ENCODE measurements around the gene ANKRD66.
"Not testable (repeated sequence)": the region's sequence is repeated elsewhere in the genome, so short reads cannot be mapped to it uniquely, and the experiment has no call there.

The ANKRD66 gene

DNA sequence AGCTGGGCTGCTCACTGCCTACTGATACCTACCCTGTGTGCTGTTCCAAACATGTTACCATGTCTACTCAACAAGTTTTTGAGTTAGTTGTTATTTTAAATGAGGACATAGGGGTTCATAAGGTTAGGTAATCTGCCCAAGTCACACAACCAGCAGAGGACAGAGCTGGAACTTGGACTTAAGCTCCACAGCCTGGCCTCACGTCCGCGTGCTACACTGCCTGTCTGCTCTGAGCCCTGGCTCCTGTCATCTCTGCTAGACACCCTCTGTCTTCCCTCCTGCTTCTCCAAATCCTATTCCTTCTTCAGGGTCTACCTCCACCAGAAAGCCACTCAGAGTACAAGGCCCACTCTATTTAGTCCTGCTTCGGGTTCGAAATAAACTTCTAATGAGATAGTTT, 18.2 kb downstream of the ANKRD66 start:
- Histone ChIP-seq H3K79me2 (ENCODE audit: low read length) (no peaks in the 10 kb centered on the region), H3K27me3 (ENCODE audit: low read depth, low read length) (no peaks in the 10 kb centered on the region), H3K9ac (ENCODE audit: low read length) (no peak overlapping the region), H2AFZ (ENCODE audit: low read depth, low read length) (no peak overlapping the region), H3K4me3 (ENCODE audit: low read length) (no peak overlapping the region), H3K36me3 (replicated peaks; ENCODE audit: low read depth, low read length) (no peaks in the 10 kb centered on the region), H3K4me1 (ENCODE audit: low read length) (no peaks in the 10 kb centered on the region), H3K9me3 (ENCODE audit: insufficient read depth, low read length) (no peaks in the 10 kb centered on the region), H3K4me2 (ENCODE audit: low read length) (no peak overlapping the region), H4K20me1 (ENCODE audit: insufficient read depth, low read length) (no peaks in the 10 kb centered on the region), H3K27ac (ENCODE audit: low read length) (no peak overlapping the region)
- no peak for TF ChIP-seq EZH2phosphoT487 (IDR thresholded peaks at IDR 0.05; ENCODE audit: low read depth)
- TF ChIP-seq, protein P1, sequence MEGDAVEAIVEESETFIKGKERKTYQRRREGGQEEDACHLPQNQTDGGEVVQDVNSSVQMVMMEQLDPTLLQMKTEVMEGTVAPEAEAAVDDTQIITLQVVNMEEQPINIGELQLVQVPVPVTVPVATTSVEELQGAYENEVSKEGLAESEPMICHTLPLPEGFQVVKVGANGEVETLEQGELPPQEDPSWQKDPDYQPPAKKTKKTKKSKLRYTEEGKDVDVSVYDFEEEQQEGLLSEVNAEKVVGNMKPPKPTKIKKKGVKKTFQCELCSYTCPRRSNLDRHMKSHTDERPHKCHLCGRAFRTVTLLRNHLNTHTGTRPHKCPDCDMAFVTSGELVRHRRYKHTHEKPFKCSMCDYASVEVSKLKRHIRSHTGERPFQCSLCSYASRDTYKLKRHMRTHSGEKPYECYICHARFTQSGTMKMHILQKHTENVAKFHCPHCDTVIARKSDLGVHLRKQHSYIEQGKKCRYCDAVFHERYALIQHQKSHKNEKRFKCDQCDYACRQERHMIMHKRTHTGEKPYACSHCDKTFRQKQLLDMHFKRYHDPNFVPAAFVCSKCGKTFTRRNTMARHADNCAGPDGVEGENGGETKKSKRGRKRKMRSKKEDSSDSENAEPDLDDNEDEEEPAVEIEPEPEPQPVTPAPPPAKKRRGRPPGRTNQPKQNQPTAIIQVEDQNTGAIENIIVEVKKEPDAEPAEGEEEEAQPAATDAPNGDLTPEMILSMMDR (IDR thresholded peaks at IDR 0.05; ENCODE audit: low read depth, low read length), result no peak

DNA sequence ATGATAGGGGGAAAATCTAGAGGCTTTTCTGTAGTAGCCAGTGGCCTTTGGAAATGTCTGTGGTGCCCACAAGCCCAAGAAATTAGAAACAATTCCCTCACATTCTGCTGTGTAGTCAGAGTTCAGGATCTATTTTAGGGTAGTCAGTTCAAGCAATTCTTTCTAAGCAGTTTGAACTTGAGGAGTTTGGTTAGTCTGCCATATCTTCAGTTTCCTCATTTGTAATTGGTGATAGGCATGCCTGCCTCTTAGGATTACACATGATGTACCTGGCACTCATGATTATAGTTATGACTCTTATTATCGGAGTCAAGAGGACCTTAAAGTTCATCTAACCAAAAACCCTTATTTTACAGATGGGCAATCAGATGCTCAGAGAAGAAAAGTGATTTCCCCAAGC, 25.3 kb downstream of the ANKRD66 start:
- no peaks in the 10 kb centered on the region for H3K79me2 ChIP-seq (ENCODE audit: low read length)
- H2AFZ ChIP-seq (ENCODE audit: low read depth, low read length), result peak overlapping the region; percentile 0
- H3K27ac ChIP-seq (ENCODE audit: low read length), result peak overlapping the region; percentile 55; the same call in 1 of the 2 replicates
- no peak overlapping the region for H3K9ac ChIP-seq (ENCODE audit: low read length)
- H4K20me1 ChIP-seq (ENCODE audit: insufficient read depth, low read length), result no peaks in the 10 kb centered on the region
- peaks cover 27% of the 10 kb centered on the region for H3K4me1 ChIP-seq (ENCODE audit: low read length)
- no peak overlapping the region; the same call in 1 of the 2 replicates for H3K4me3 ChIP-seq (ENCODE audit: low read length)
- peak overlapping the region; percentile 51 for H3K4me2 ChIP-seq (ENCODE audit: low read length)
- TF ChIP-seq EZH2phosphoT487 (IDR thresholded peaks at IDR 0.05; ENCODE audit: low read depth), result no peak
- TF ChIP-seq, protein P1 (IDR thresholded peaks at IDR 0.05; ENCODE audit: low read depth, low read length), result no peak
- no peaks in the 10 kb centered on the region for H3K27me3 ChIP-seq (ENCODE audit: low read depth, low read length)
- H3K36me3 ChIP-seq (replicated peaks; ENCODE audit: low read depth, low read length), result no peaks in the 10 kb centered on the region
- H3K9me3 ChIP-seq (ENCODE audit: insufficient read depth, low read length), result no peaks in the 10 kb centered on the region

DNA sequence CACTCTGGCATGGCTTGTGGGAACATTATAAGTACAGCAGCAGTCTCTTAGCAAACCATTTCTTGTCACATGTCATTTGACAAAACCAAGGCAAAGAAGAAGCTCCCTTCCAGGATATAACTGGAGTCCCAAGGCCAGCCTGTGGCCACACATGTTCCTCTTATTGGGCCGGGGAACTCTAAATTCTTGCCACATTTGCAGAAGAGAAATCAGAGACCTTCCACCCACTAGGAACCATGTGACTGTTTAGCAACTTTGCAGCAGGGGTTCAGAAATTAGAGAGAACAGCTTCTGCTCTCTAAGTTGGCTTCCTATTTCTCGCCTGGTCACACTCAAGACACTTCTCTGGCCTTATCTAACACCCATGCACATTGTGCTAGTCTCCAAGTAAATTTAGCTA, 26.0 kb downstream of the ANKRD66 start:
- no peaks in the 10 kb centered on the region for H3K27me3 ChIP-seq (ENCODE audit: low read depth, low read length)
- H3K9me3 ChIP-seq (ENCODE audit: insufficient read depth, low read length), result no peaks in the 10 kb centered on the region
- no peaks in the 10 kb centered on the region for H4K20me1 ChIP-seq (ENCODE audit: insufficient read depth, low read length)
- peaks cover 27% of the 10 kb centered on the region for H3K4me1 ChIP-seq (ENCODE audit: low read length)
- H3K79me2 ChIP-seq (ENCODE audit: low read length), result no peaks in the 10 kb centered on the region
- no peak overlapping the region for H3K9ac ChIP-seq (ENCODE audit: low read length)
- peak overlapping the region; percentile 55 for H3K27ac ChIP-seq (ENCODE audit: low read length)
- H2AFZ ChIP-seq (ENCODE audit: low read depth, low read length), result peak overlapping the region; percentile 0; the same call in 1 of the 2 replicates
- peak overlapping the region; percentile 11; the same call in 1 of the 2 replicates for H3K4me3 ChIP-seq (ENCODE audit: low read length)
- H3K36me3 ChIP-seq (replicated peaks; ENCODE audit: low read depth, low read length), result no peaks in the 10 kb centered on the region
- peak overlapping the region; percentile 51 for H3K4me2 ChIP-seq (ENCODE audit: low read length)
- no peak for TF ChIP-seq EZH2phosphoT487 (IDR thresholded peaks at IDR 0.05; ENCODE audit: low read depth)
- TF ChIP-seq, protein P1 (IDR thresholded peaks at IDR 0.05; ENCODE audit: low read depth, low read length), result no peak

DNA sequence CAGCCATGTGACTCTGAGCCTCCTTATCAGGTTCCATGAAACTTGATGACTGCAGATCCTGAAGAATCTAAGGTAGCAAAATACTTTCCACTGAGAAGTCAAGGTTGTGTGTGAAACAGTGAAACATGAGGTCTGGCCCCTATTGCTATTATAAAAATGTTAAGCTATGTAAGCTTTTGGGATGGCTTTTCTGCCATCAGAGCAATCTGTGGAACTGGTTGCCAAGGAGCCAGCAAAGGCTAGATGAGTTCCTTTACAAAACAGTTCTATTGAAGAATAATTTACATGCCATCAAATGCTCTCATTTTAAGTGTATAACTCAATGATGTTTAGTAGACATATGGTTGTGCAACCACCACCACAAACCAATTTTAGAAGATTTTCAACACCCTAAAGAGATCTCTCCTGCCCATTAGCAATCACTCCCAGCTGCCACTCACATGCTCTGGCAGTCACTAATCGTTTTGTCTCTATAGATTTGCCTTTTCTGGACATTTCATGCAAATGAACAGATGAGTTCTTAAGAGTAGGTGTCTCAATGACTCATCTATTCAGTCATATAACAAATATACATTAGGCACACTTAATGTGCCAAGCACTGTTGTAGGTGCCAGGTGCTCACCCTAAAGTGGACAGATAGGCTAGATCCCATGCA, 26.6 kb downstream of the ANKRD66 start:
- TF ChIP-seq, protein P1 (IDR thresholded peaks at IDR 0.05; ENCODE audit: low read depth, low read length), result no peak
- TF ChIP-seq EZH2phosphoT487 (IDR thresholded peaks at IDR 0.05; ENCODE audit: low read depth), result no peak
- H3K4me2 ChIP-seq (ENCODE audit: low read length), result peak overlapping the region; percentile 51
- H3K79me2 ChIP-seq (ENCODE audit: low read length), result no peaks in the 10 kb centered on the region
- H3K9ac ChIP-seq (ENCODE audit: low read length), result no peak overlapping the region
- no peaks in the 10 kb centered on the region for H3K9me3 ChIP-seq (ENCODE audit: insufficient read depth, low read length)
- H4K20me1 ChIP-seq (ENCODE audit: insufficient read depth, low read length), result no peaks in the 10 kb centered on the region
- H2AFZ ChIP-seq (ENCODE audit: low read depth, low read length), result 0 out of 2 replicates have a peak overlapping the region, but pooled peaks have one; percentile 0
- H3K36me3 ChIP-seq (replicated peaks; ENCODE audit: low read depth, low read length), result no peaks in the 10 kb centered on the region
- no peak overlapping the region for H3K4me3 ChIP-seq (ENCODE audit: low read length)
- no peaks in the 10 kb centered on the region for H3K27me3 ChIP-seq (ENCODE audit: low read depth, low read length)
- H3K27ac ChIP-seq (ENCODE audit: low read length), result peak overlapping the region; percentile 55
- H3K4me1 ChIP-seq (ENCODE audit: low read length), result peaks cover 27% of the 10 kb centered on the region

DNA sequence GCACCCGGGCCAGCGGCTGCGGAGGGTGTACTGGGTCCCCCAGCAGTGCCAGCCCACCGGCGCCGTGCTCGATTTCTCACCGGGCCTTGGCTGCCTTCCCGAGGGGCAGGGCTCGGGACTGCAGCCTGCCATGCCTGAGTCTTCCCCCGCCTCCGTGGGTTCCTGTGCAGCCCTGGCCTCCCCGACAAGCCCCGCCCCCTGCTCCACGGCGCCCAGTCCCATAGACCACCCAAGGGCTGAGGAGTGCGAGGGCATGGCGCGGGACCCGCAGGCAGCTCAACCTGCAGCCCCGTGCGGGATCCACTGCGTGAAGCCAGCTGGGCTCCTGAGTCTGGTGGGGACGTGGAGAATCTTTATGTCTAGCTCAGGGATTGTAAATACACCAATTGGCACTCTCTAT, 28.0 kb downstream of the ANKRD66 start:
- H3K9me3 ChIP-seq (ENCODE audit: insufficient read depth, low read length); H3K79me2 ChIP-seq (ENCODE audit: low read length); H3K9ac ChIP-seq (ENCODE audit: low read length); H3K27ac ChIP-seq (ENCODE audit: low read length); H3K4me2 ChIP-seq (ENCODE audit: low read length); H3K27me3 ChIP-seq (ENCODE audit: low read depth, low read length); H3K4me3 ChIP-seq (ENCODE audit: low read length); H3K36me3 ChIP-seq (replicated peaks; ENCODE audit: low read depth, low read length); H4K20me1 ChIP-seq (ENCODE audit: insufficient read depth, low read length); H2AFZ ChIP-seq (ENCODE audit: low read depth, low read length): not testable (repeated sequence)
- peaks cover 27% of the 10 kb centered on the region for H3K4me1 ChIP-seq (ENCODE audit: low read length)

Data from OCI-LY3 (cell line).